AG09319 (cell line): ENCODE data around the gene MLXIPL.
A peak's percentile ranks its signal among the peaks of the same experiment; 100 is the strongest.
"Not testable (repeated sequence)": the region's sequence is repeated elsewhere in the genome, so short reads cannot be mapped to it uniquely, and the experiment has no call there.

Experiments used
- DNase-seq: peaks from one replicate; pipeline ENCODE4 v3.0.0-alpha.2; 2010; ENCODE audit warnings: low read depth; ENCODE audit errors: extremely low read depth
- TF ChIP-seq, protein P1 (sequence below): IDR thresholded peaks from 2 replicates; pipeline ENCODE4 v1.5.1; 2011; ENCODE audit warnings: low read depth, mild to moderate bottlenecking, inconsistent platforms, low read length, moderate library complexity

The MLXIPL gene

DNA sequence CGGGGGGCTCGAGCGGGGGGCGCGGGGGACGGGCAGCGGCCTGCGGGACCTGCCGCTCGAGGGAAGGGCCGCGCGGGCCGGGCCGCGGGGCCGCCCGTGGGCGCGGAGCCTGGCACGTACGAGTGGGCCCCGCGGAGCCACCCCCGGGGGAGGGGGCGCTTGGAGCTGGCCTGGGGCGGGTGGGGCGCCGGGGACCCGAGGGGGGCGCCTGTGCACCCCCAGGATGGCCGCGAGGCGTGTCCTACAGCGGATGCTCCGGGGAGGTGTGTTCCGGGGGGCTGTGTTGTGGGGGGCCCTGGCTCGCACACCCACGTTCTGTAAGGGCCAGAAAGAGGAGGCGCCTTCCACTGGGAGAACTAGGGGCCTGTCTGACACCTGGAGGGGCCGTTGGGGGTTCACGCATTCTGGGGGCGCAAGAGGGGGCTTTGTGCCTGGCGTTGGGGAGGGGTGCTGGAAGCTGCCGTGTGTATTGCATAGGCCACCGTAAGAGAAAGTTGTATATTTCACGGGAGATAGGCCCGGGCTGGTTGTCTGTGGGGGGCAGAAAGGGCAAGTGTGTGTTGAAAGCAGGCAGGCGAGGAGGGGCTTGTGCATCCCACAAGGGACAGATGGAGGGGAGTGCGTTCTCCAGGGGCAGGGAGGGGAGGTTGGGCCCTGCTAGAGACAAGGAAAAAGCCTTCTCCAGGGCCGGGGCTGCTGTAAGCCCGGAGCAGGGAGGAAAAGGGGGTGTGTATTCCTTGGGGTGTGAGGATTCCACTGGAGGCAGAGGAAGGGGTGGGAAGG, 44.0 kb upstream of the MLXIPL start:
- TF ChIP-seq, protein P1, sequence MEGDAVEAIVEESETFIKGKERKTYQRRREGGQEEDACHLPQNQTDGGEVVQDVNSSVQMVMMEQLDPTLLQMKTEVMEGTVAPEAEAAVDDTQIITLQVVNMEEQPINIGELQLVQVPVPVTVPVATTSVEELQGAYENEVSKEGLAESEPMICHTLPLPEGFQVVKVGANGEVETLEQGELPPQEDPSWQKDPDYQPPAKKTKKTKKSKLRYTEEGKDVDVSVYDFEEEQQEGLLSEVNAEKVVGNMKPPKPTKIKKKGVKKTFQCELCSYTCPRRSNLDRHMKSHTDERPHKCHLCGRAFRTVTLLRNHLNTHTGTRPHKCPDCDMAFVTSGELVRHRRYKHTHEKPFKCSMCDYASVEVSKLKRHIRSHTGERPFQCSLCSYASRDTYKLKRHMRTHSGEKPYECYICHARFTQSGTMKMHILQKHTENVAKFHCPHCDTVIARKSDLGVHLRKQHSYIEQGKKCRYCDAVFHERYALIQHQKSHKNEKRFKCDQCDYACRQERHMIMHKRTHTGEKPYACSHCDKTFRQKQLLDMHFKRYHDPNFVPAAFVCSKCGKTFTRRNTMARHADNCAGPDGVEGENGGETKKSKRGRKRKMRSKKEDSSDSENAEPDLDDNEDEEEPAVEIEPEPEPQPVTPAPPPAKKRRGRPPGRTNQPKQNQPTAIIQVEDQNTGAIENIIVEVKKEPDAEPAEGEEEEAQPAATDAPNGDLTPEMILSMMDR, result no peak

DNA sequence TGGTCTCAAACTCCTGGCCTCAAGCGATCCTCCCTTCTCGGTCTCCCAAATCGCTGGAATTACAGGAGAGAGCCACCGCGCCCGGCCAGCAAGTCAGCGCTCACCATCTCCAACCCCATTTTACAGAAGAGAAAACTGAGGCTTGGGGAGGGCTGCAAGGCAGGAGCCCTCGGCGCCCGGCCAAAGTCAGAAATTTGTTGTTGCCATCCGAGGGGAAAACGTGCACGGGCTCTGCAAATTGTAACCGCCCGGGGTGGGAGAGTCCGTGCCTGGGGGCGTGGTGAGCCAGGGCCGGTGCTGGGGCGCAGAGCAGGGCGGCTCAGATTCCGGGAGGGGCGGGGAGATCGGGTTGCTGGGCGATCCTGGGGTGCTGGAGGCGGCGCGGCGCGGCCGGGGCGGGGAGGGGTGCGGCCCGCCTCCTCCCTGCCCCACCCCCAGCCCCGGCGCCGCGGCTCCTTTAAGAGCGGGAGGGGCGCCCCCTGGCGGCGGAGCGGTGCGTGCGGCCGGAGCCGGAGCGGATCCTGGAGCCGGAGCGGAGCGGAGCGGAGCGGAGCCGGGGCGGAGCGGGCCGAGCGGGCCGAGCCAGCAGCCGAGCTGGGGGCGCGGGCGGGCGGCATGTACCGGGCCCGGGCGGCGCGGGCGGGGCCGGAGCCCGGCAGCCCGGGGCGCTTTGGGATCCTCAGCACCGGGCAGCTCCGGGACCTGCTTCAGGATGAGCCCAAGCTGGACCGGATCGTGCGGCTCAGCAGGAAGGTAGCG, 43.2 kb upstream of the MLXIPL start, which contains the start of gene VPS37D:
Gene VPS37D, plus strand, starts transcription at position 488 of the 759 bp plus-strand sequence. Its CDS starts 128 bp downstream, at position 616.
- peak; percentile 71 for DNase-seq
- TF ChIP-seq, protein P1, result peak; percentile 48

More for the DNA sequence above, 44.0 kb upstream of the MLXIPL start:
- no peak for DNase-seq

DNA sequence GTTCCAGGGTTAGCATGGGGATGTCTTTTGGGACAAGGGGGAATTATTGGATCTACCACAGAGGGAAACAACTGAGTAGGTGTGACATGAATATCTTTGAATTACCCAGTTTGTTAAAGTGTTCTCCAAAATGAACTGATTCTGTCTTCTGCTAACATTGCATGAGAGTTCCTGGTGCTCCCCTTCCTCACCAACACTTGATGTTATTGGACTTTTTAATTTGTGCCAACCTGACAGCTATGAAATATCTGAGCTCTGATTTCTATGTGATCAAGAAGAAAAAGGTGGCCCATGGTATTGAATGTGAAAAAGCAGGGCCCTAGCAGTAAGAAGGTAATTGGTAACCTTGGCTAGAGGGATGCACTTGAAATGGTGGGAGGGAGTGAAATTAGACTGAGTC, 38.7 kb upstream of the MLXIPL start:
- TF ChIP-seq, protein P1, result no peak
- DNase-seq, result no peak

DNA sequence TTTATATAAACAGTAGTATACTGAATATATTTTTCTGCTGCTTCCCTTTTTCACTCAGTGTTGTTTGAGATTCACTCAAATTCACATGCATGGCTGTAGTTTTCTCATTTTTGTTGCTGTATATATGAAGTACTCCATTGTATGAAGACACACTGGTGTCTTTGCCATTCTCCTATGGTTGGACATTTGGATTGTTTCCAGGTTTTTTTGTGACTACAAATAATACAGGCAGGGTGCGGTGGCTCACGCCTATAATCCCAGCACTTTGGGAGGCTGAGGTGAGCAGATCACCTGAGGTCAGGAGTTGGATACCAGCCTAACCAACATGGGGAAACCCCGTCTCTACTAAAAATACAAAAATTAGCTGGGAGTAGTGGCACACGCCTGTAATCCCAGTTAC, 36.3 kb upstream of the MLXIPL start:
- DNase-seq, result not testable (repeated sequence)

DNA sequence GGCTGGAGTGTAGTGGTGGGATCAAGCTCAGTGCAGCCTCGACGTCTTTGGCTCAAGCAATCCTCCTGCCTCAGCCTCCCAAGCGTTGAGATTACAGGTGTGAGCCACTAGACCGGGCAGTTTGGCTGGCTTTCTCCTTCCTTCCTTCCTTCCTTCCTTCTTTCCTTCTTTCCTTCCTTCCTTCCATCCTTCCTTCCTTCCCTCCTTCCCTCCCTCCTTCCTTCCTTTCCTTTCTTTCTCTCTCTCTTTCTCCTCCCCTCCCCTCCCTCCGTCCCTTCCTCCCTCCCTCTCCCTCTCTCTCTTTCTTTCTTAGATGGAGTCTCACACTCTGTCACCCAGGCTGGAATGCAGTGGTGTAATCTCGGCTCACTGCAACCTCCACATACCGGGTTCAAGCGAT, 35.7 kb upstream of the MLXIPL start:
- DNase-seq, result no peak
- TF ChIP-seq, protein P1, result no peak

DNA sequence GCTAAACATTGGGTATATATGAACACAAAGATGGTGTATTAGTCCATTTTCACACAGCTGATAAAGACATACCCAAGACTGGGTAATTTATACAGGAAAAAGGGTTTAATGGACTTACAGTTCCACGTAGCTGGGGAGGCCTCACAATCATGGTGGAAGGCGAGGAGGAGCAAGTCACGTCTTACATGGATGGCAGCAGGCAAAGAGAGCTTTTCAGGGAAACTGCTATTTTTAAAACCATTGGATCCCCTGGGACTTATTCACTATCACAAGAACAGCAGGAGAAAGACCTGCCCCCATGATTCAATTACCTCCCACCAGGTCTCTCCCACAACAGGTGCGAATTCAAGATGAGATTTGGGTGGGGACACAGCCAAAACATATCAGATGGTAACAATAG, 31.0 kb upstream of the MLXIPL start:
- not testable (repeated sequence) for DNase-seq

DNA sequence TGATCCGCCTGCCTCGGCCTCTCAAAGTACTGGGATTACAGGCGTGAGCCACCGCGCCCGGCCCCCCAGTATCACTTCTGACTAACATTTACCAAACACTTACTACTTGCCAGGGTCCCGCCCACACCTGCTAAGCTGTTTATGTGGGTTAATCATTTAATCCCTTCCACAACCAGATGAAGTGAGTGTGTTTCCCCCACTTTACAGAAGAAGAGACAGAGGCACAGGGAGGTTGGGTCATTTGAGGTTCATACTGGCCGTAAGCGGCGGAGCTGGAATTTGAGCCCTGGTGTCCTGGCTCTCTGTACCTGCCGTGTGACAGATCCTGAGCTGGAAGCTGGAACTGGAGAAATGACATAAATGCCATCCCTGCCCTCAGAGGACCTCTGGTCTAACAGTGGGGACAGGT, 28.2 kb upstream of the MLXIPL start:
- TF ChIP-seq, protein P1, result no peak
- no peak for DNase-seq

DNA sequence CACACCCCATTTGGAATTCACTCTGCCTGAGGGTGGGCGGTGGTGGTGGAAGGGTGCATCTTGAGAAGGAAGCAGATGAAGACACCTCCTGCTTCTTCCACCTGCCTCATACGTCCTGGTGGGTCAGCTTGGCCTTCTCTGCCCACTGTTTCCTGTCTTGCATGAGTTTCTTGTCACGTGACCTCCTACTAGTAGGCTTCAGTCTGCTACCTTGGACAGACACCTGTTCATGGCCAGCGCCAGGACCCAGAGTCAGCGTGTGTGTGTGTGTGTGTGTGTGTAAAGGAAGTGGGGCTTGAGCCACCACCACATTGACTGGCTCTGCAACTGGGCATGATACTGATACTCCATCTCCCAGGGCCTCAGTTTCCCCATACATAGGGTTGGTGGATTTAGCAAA, 26.2 kb upstream of the MLXIPL start:
- TF ChIP-seq, protein P1, result no peak
- no peak for DNase-seq
